Activated CD8-positive, alpha-beta memory T cell treated with anti-CD3 and anti-CD28 coated beads, Interleukin-2, amount 10 ng/mL, durations not matched to agents 7 days and 5 days (primary cell): ENCODE data around the gene OSMR. TPM values are rescaled to one million over a fixed set of nuclear protein-coding genes. Genes with fewer than 3 reads are reported as not detected.

Experiments
- ATAC-seq: fragments of 150-1000 bp; cut with Tn5 transposase; one replicate; pipeline ENCODE4 v1.10.0; 2021; ENCODE audit warnings: moderate library complexity
- CTCF ChIA-PET: fragments of 350-600 bp; sonication (Branson Sonifier 250); formaldehyde crosslinking; loops from one replicate; lab custom pipeline; 2021; ENCODE audit warnings: antibody characterized with exemption; lab: Charles Lee
- DNase-seq: peaks from one replicate; pipeline ENCODE4 v3.0.0-alpha.2; 2020
- H3K27ac Mint-ChIP-seq: one replicate; pipeline ENCODE4 v1.8.0; 2021; ENCODE audit warnings: mild to moderate bottlenecking, mixed read lengths
- H3K27me3 Mint-ChIP-seq: one replicate; pipeline ENCODE4 v1.8.0; 2021; ENCODE audit warnings: mixed read lengths
- H3K36me3 Mint-ChIP-seq: one replicate; pipeline ENCODE4 v1.8.0; 2021; ENCODE audit warnings: mild to moderate bottlenecking, mixed read lengths
- H3K4me1 Mint-ChIP-seq: one replicate; pipeline ENCODE4 v1.8.0; 2021; ENCODE audit warnings: mixed read lengths
- H3K4me3 Mint-ChIP-seq: one replicate; pipeline ENCODE4 v1.8.0; 2021; ENCODE audit warnings: mild to moderate bottlenecking, moderate library complexity, mixed read lengths
- H3K9me3 Mint-ChIP-seq: one replicate; pipeline ENCODE4 v1.8.0; 2022; ENCODE audit warnings: low read depth, mixed read lengths
- total RNA-seq, 2 experiments: library from RNA; stranded (reverse); gene quantifications; one replicate each; pipeline ENCODE4 v1.2.3, GENCODE V29; 2021

Gene OSMR
- total RNA-seq, 2 experiments from 2014 or later = not detected

GRCh38 chr5:38978036-38978435 is 132.2 kb downstream of the OSMR start:
- CTCF ChIA-PET = interaction anchor here (0.7 to 1.5 kb wide), 2 partner anchors 9 to 22 kb away, joined by 4 to 6 read pairs; no protein-coding TSS in a partner anchor
- H3K27ac Mint-ChIP-seq = no peak overlapping the region

GRCh38 chr5:38979535-38979934 is 133.7 kb downstream of the OSMR start:
- Mint-ChIP-seq H3K27me3 (no peaks in the 10 kb centered on the region), H3K27ac (no peak overlapping the region), H3K4me3 (no peak overlapping the region), H3K9me3 (no peaks in the 10 kb centered on the region), H3K36me3 (peaks cover 22% of the 10 kb centered on the region), H3K4me1 (peaks cover 5% of the 10 kb centered on the region)
- CTCF ChIA-PET = no interaction called here
- DNase-seq = no peak
- no peak for ATAC-seq

More at GRCh38 chr5:38978036-38978435, 132.2 kb downstream of the OSMR start:
- H3K4me3 Mint-ChIP-seq = no peak overlapping the region
- no peaks in the 10 kb centered on the region for H3K9me3 Mint-ChIP-seq
- ATAC-seq = no peak
- H3K36me3 Mint-ChIP-seq = peaks cover 26% of the 10 kb centered on the region
- no peaks in the 10 kb centered on the region for H3K27me3 Mint-ChIP-seq
- peaks cover 5% of the 10 kb centered on the region for H3K4me1 Mint-ChIP-seq
- DNase-seq = no peak

Other genes with a start within 250 kb of the OSMR start
- gene RICTOR, start 228.4 kb downstream of the OSMR start, total RNA-seq = 10 to 100 TPM; 40.2 to 50.5 TPM